ENCODE data around the gene DCP1A.
"Not testable (repeated sequence)": the region's sequence is repeated elsewhere in the genome, so short reads cannot be mapped to it uniquely, and the experiment has no call there.

The DCP1A gene

GRCh38 chr3:53264718-53265117 lies 82.6 kb downstream of the DCP1A start:
- no peak overlapping the region for H3K27ac Mint-ChIP-seq
- no peaks in the 10 kb centered on the region for H3K9me3 Mint-ChIP-seq
- no peak overlapping the region for H3K4me3 Mint-ChIP-seq
- H3K27me3 Mint-ChIP-seq = no peaks in the 10 kb centered on the region
- H3K36me3 Mint-ChIP-seq (ENCODE audit: low read depth) = no peaks in the 10 kb centered on the region
- peaks cover under 1% of the 10 kb centered on the region for H3K4me1 Mint-ChIP-seq (ENCODE audit: low read depth)
- no peak for DNase-seq

GRCh38 chr3:53263907-53264306 lies 83.4 kb downstream of the DCP1A start:
- H3K4me1 Mint-ChIP-seq (ENCODE audit: low read depth) = no peaks in the 10 kb centered on the region
- no peaks in the 10 kb centered on the region for H3K36me3 Mint-ChIP-seq (ENCODE audit: low read depth)
- DNase-seq = no peak
- no peak overlapping the region for H3K27ac Mint-ChIP-seq
- no peak overlapping the region for H3K4me3 Mint-ChIP-seq
- no peaks in the 10 kb centered on the region for H3K9me3 Mint-ChIP-seq
- no peaks in the 10 kb centered on the region for H3K27me3 Mint-ChIP-seq

- H3K27ac Mint-ChIP-seq = no peak overlapping the region
- H3K9me3 Mint-ChIP-seq = no peaks in the 10 kb centered on the region
- H3K4me3 Mint-ChIP-seq = no peak overlapping the region
- no peaks in the 10 kb centered on the region for H3K36me3 Mint-ChIP-seq (ENCODE audit: low read depth)
- H3K4me1 Mint-ChIP-seq (ENCODE audit: low read depth) = no peaks in the 10 kb centered on the region
- DNase-seq = no peak
- H3K27me3 Mint-ChIP-seq = no peaks in the 10 kb centered on the region
Observed at GRCh38 chr3:53261712-53262111, 85.6 kb downstream of the DCP1A start.

DNA sequence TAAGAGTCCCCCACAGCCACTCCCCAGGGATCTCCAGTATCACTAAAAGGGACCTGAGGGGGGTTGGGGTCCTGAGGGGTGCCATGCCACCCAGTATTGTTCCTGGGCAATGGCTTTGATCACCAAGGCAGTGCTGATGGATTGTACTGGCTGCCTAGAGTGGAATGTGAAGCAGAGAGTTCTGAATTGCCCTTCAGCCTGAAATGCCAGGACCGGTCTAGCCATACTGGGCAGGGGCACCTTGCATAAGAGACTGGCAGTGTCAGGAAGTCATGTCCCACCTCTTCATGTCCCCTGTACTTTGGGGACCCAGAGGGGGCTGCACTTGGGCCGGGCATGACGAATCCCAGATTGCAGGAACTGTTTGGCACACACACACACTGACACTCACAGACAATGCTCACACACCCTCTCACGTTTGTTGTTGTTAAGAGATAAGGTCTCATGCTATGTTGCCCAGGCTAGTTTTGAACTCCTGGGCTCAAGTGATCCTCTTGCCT lies 87.0 kb downstream of the DCP1A start:
- DNase-seq = no peak
- Mint-ChIP-seq H3K4me1 (ENCODE audit: low read depth) (peaks cover 2% of the 10 kb centered on the region), H3K27me3 (no peaks in the 10 kb centered on the region), H3K9me3 (no peaks in the 10 kb centered on the region), H3K36me3 (ENCODE audit: low read depth) (no peaks in the 10 kb centered on the region), H3K27ac (no peak overlapping the region), H3K4me3 (no peak overlapping the region)

GRCh38 chr3:53259427-53260259 lies 87.7 kb downstream of the DCP1A start:
- Mint-ChIP-seq H3K36me3 (ENCODE audit: low read depth) (peaks cover 6% of the 10 kb centered on the region), H3K4me3 (no peak overlapping the region), H3K4me1 (ENCODE audit: low read depth) (peaks cover 2% of the 10 kb centered on the region), H3K27ac (no peak overlapping the region), H3K9me3 (no peaks in the 10 kb centered on the region), H3K27me3 (no peaks in the 10 kb centered on the region)
- no peak for DNase-seq

DNA sequence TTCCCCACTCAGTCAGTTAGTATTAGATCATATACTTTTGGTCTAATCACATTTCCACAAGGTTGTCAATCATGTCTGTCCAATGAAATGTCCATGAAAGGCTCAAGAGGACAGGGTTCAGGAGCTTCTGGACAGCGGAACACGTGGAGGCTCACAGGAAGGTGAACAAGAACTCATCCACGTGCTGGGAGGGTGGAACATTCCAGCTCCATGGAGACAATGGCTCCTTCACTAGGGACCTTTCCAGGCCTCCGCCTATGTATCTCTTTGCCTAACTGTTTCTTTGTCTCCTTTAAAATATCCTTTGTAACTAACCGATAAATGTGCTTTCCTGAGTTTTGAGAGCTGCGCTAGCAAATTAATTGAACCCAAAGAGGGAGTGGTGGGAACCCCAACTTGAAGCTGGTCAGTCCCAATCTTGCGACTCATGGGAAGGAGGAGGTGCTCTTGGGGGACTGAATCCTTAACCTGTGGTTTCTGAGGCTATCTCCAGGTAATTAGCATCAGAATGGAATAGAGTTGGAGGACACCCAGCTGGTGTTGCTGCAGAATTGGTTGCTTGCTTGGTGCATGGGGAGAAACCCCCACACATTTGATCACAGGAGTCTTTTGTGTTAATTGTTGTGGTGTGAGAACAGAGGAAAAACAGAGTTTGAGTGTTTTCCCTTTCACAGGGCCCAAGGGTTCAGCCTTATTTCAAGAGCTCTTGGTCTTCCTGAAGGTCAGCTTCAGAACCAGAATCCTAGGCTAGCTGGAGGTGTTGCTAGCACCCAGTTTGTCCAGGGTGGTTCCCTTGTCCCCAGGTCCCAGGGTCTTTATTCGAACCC lies 88.5 kb downstream of the DCP1A start:
- no peaks in the 10 kb centered on the region for H3K27me3 Mint-ChIP-seq
- peaks cover 9% of the 10 kb centered on the region for H3K4me1 Mint-ChIP-seq (ENCODE audit: low read depth)
- no peak overlapping the region for H3K27ac Mint-ChIP-seq
- no peak overlapping the region for H3K4me3 Mint-ChIP-seq
- H3K36me3 Mint-ChIP-seq (ENCODE audit: low read depth) = peaks cover 15% of the 10 kb centered on the region
- no peak for DNase-seq
- H3K9me3 Mint-ChIP-seq = no peaks in the 10 kb centered on the region

GRCh38 chr3:53257465-53257864 lies 89.9 kb downstream of the DCP1A start:
- no peak overlapping the region for H3K27ac Mint-ChIP-seq
- no peak overlapping the region for H3K4me3 Mint-ChIP-seq
- H3K9me3 Mint-ChIP-seq = no peaks in the 10 kb centered on the region
- no peak for DNase-seq
- peaks cover 28% of the 10 kb centered on the region for H3K36me3 Mint-ChIP-seq (ENCODE audit: low read depth)
- peaks cover 22% of the 10 kb centered on the region for H3K4me1 Mint-ChIP-seq (ENCODE audit: low read depth)
- H3K27me3 Mint-ChIP-seq = no peaks in the 10 kb centered on the region

- Mint-ChIP-seq H3K4me1 (ENCODE audit: low read depth) (peaks cover 29% of the 10 kb centered on the region), H3K4me3 (peak overlapping the region; percentile 72), H3K9me3 (no peaks in the 10 kb centered on the region), H3K27me3 (no peaks in the 10 kb centered on the region), H3K36me3 (ENCODE audit: low read depth) (peaks cover 36% of the 10 kb centered on the region), H3K27ac (no peak overlapping the region)
- DNase-seq = no peak
Observed at GRCh38 chr3:53256704-53257055, 90.7 kb downstream of the DCP1A start.

DNA sequence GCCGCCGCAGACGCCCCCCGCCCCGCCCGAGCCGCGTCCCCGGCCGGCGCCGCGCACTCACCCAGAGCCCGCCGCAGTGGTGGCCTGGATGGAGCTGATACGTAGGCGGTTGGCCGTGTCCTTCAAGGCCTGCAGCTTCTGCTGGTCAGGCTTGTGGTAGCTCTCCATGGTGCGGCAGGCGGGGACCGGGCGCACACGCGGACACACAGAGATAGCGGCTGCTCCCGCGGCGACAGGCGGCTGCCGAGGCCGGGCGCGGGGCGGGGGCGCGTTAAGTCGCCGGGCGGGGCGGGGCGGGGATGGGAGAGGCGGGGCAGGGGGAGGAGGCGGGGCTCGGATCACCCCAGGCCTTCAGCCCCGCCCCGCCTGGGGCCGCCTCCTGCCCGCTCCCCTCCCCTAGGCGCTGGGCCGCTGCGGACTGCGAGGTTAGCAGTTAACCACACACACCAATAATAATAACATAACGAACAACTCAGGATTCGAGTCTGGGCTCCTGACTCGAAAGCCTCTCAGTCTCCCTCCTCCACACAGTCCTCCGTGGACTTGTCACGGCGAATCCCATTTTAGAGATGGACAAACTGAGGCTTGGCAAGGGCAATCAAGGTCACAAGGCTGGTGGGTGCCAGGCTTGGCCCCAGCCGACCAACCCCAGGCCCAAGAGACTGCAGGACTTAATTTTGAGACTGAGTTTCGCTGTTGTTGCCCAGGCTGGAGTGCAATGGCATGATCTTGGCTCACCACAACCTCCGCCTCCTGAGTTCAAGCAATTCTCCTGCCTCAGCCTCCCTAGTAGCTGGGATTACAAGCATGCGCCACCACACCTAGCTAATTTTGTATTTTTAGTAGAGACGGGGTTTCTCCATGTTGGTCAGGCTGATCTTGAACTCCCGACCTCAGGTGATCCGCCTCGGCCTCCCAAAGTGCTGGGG lies 91.3 kb downstream of the DCP1A start, which contains the start of gene TKT:
TSS of gene TKT (minus strand) at position 248 of the 929 bp plus-strand sequence. CDS start at position 168, 80 bp downstream.
- H3K4me1 Mint-ChIP-seq (ENCODE audit: low read depth) = peaks cover 36% of the 10 kb centered on the region
- H3K27me3 Mint-ChIP-seq = no peaks in the 10 kb centered on the region
- peak; percentile 86 for DNase-seq
- peak within 1 kb of the TSS; percentile 91 for H3K27ac Mint-ChIP-seq
- peaks cover 42% of the 10 kb centered on the region for H3K36me3 Mint-ChIP-seq (ENCODE audit: low read depth)
- H3K4me3 Mint-ChIP-seq = peak within 1 kb of the TSS; percentile 93
- H3K9me3 Mint-ChIP-seq = no peaks in the 10 kb centered on the region

DNA sequence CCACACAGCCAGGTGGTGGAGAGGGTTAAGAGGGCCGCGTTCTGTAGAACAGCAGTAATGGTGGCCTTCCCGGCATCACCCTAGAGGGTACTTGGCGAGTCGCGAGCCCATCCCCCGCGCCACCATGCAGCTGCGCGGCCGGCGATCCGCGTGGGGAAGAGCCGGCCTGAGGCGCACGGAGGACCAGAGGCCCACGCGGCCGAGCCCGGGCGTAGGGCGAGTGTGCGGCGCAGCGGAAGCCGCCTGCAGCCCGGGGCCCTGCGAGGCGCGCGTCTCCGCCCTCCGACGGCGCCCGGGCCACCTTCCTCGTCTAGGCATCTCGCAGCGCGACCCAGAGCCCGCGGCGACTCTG lies 91.9 kb downstream of the DCP1A start:
- H3K36me3 Mint-ChIP-seq (ENCODE audit: low read depth) = peaks cover 42% of the 10 kb centered on the region
- peak overlapping the region; percentile 93 for H3K4me3 Mint-ChIP-seq
- peak; percentile 74 for DNase-seq
- H3K27me3 Mint-ChIP-seq = no peaks in the 10 kb centered on the region
- H3K27ac Mint-ChIP-seq = peak overlapping the region; percentile 91
- no peaks in the 10 kb centered on the region for H3K9me3 Mint-ChIP-seq
- H3K4me1 Mint-ChIP-seq (ENCODE audit: low read depth) = peaks cover 40% of the 10 kb centered on the region

DNA sequence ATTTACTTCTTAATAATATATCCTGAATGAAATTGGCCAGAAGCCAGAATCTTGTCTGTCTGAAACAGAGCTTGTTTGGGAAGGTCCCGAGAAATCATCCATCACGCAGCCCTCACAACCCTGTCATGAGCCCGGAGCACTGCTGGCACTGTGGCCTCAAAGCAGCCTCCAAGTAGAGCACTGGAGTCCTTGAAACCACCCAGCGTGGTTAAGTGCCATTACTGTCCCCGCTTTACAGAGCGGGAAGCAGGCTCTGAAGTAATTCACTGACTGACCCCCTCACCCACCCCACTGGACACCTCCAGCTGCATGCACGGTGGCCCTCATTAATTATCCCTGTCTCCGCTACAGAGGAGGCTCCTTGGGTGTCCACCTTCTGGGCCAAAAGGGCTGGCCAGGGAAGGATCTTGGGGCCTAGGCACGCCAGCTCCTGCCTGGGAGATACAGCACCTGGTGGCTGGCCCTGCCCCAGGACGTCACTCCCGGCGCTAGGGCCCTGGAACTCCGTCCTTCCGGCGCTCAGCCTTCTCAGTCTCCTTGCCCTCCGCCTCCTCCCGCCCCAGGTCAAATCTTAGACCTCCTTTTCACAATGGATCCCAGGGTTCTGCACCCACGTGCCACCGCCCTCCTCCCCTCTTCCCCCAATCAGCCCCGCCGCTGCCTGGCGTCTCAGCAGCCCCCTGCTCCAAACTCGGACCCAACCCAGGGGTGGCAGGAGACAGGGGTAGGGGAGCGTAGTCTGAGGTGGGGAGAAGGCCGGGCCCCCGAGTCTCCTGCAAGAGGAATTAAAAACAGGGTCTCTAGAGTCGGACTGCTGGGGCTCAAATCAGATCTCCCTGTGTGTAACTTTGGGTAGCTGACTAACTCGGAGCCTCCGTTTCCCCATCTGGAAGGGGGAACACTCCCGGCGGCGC lies 92.6 kb downstream of the DCP1A start:
- peaks cover 46% of the 10 kb centered on the region for H3K4me1 Mint-ChIP-seq (ENCODE audit: low read depth)
- H3K36me3 Mint-ChIP-seq (ENCODE audit: low read depth) = peaks cover 45% of the 10 kb centered on the region
- DNase-seq = peak; percentile 74
- peak overlapping the region; percentile 93 for H3K4me3 Mint-ChIP-seq
- peak overlapping the region; percentile 91 for H3K27ac Mint-ChIP-seq
- no peaks in the 10 kb centered on the region for H3K27me3 Mint-ChIP-seq
- no peaks in the 10 kb centered on the region for H3K9me3 Mint-ChIP-seq

DNA sequence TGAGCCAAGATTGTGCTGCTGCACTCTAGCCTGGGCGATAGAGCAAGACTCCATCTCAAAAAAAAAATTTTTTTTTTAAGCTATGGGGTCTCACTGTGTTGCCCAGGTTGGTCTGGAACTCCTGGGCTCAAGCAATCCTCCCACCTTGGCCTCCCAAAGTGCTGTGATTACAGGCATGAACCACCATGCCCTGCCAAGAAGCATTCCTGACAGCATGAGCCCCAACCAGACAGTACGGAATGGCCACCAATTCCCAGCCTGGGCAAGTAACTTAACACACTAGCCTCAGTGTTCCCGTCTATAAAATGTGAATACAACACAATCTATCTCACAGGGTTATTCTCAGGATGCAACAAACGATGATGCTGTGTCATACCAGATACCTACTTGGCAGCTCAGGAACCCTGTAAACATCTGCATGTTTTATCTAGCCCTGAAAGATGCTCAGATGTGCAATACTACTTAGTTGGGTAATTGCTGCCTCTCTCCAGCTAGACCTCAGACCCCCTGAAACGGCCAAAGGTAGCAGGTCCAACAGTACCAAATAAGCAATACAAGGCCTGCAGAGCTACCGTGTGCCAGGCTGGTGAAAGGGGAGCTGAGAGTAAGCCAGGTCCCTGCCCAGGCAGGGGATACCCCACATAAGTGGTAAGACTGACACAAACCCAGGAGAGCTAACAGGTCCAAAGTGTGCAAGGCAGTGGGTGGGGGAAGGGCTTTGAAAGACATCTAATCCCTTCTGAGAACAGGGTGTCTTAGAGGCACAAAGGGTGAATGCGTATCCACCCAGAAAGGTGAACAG lies 93.4 kb downstream of the DCP1A start:
- Mint-ChIP-seq H3K27me3 (no peaks in the 10 kb centered on the region), H3K4me3 (peak overlapping the region; percentile 93), H3K27ac (peak overlapping the region; percentile 91), H3K9me3 (no peaks in the 10 kb centered on the region), H3K4me1 (ENCODE audit: low read depth) (peaks cover 52% of the 10 kb centered on the region), H3K36me3 (ENCODE audit: low read depth) (peaks cover 50% of the 10 kb centered on the region)
- DNase-seq = no peak

- peaks cover 58% of the 10 kb centered on the region for H3K36me3 Mint-ChIP-seq (ENCODE audit: low read depth)
- peak overlapping the region; percentile 60 for H3K27ac Mint-ChIP-seq
- H3K4me1 Mint-ChIP-seq (ENCODE audit: low read depth) = peaks cover 60% of the 10 kb centered on the region
- not testable (repeated sequence) for DNase-seq, H3K9me3 Mint-ChIP-seq, H3K27me3 Mint-ChIP-seq
- peak overlapping the region; percentile 93 for H3K4me3 Mint-ChIP-seq
Observed at GRCh38 chr3:53252947-53253322, 94.4 kb downstream of the DCP1A start.
